Lower lobe of right lung (tissue), 2 donors: ENCODE results near the gene DIP2C. TPM values are rescaled to one million over a fixed set of nuclear protein-coding genes. Genes with fewer than 3 reads are reported as not detected.
A peak's percentile ranks its signal among the peaks of the same experiment; 100 is the strongest.
"Not testable (repeated sequence)": the region's sequence is repeated elsewhere in the genome, so short reads cannot be mapped to it uniquely, and the experiment has no call there.

ENCODE experiments used
- ATAC-seq, 2 donors: fragments of 200-7000 bp; cut with Tn5 transposase; one replicate each; pipeline ENCODE4 v1.9.1; 2020 to 2022; ENCODE audit warnings: mild to moderate bottlenecking in 2 of 2, moderate library complexity in 2 of 2
- DNase-seq: peaks from one replicate; pipeline ENCODE4 v3.0.0-alpha.2; 2020
- H3K27ac ChIP-seq: fragments of 200-600 bp; one replicate; pipeline ENCODE4 v1.8.0; 2022
- H3K27me3 ChIP-seq: fragments of 200-600 bp; one replicate; pipeline ENCODE4 v1.8.0; 2022; ENCODE audit warnings: low read depth
- H3K36me3 ChIP-seq: fragments of 200-600 bp; one replicate; pipeline ENCODE4 v1.8.0; 2022; ENCODE audit warnings: mild to moderate bottlenecking
- H3K4me1 ChIP-seq: fragments of 200-600 bp; one replicate; pipeline ENCODE4 v1.8.0; 2022
- H3K4me3 ChIP-seq: fragments of 200-600 bp; one replicate; pipeline ENCODE4 v1.8.0; 2022; ENCODE audit warnings: mild to moderate bottlenecking
- H3K9me3 ChIP-seq: fragments of 200-600 bp; one replicate; pipeline ENCODE4 v1.8.0; 2022
- intact Hi-C: fragments of 100-400 bp; cut with DNase I; formaldehyde crosslinking; loops from one replicate; pipeline ENCODE4 v1.11.0; 2022
- total RNA-seq: library from RNA; stranded (reverse); fragmentation: NEBNext Ultra II Directional; extraction: Animal tissue kit (Norgen Biotek cat#: 25700); gene quantifications from one replicate; pipeline ENCODE4 v1.2.1, GENCODE V29; 2021
- TF ChIP-seq, protein P1 (sequence below): fragments of 200-600 bp; IDR thresholded peaks from one replicate; pipeline ENCODE4 v1.8.0; 2022; ENCODE audit warnings: antibody characterized with exemption, mild to moderate bottlenecking
- donor health status: DM: no; HTN: yes; CAD: no; lungs with severe emphysema.

DIP2C gene
- total RNA-seq, 1 donor from 2014 or later = 15.1 TPM

- intact Hi-C loops = no loop called here
- Histone ChIP-seq H3K4me1 (no peaks in the 10 kb centered on the region), H3K27ac (no peak overlapping the region), H3K36me3 (peaks cover 38% of the 10 kb centered on the region), H3K9me3 (no peaks in the 10 kb centered on the region), H3K27me3 (no peaks in the 10 kb centered on the region), H3K4me3 (no peak overlapping the region)
- TF ChIP-seq, protein P1, sequence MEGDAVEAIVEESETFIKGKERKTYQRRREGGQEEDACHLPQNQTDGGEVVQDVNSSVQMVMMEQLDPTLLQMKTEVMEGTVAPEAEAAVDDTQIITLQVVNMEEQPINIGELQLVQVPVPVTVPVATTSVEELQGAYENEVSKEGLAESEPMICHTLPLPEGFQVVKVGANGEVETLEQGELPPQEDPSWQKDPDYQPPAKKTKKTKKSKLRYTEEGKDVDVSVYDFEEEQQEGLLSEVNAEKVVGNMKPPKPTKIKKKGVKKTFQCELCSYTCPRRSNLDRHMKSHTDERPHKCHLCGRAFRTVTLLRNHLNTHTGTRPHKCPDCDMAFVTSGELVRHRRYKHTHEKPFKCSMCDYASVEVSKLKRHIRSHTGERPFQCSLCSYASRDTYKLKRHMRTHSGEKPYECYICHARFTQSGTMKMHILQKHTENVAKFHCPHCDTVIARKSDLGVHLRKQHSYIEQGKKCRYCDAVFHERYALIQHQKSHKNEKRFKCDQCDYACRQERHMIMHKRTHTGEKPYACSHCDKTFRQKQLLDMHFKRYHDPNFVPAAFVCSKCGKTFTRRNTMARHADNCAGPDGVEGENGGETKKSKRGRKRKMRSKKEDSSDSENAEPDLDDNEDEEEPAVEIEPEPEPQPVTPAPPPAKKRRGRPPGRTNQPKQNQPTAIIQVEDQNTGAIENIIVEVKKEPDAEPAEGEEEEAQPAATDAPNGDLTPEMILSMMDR = no peak
- ATAC-seq = peak in 1 of 2 donors; percentile 42
- DNase-seq = no peak
Measured at GRCh38 chr10:349081-349480, 340.4 kb downstream of the DIP2C start.

DNA sequence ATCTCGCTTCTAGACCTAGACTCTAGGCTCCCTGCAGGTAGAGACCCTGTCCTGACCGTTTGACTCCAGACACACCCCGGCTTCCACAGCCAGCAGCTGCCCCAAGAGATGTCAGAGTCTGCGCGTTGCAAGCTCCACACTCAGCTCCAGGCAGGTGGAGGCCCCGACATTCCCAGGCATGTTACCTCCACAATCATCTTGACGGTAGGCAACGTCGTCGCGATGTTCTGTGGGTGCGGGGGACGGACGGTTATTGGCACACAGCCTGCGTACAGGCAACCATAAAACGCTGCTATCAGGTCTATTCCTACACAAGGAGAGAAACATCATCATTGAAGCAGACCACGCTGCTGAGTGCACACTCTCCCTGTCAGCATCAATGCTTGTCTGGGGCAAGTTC lies 341.0 kb downstream of the DIP2C start:
- Histone ChIP-seq H3K27ac (no peak overlapping the region), H3K9me3 (no peaks in the 10 kb centered on the region), H3K36me3 (peaks cover 39% of the 10 kb centered on the region), H3K27me3 (no peaks in the 10 kb centered on the region), H3K4me1 (no peaks in the 10 kb centered on the region), H3K4me3 (no peak overlapping the region)
- intact Hi-C loops = no loop called here
- TF ChIP-seq, protein P1 = no peak
- DNase-seq = no peak
- no peak for ATAC-seq

DNA sequence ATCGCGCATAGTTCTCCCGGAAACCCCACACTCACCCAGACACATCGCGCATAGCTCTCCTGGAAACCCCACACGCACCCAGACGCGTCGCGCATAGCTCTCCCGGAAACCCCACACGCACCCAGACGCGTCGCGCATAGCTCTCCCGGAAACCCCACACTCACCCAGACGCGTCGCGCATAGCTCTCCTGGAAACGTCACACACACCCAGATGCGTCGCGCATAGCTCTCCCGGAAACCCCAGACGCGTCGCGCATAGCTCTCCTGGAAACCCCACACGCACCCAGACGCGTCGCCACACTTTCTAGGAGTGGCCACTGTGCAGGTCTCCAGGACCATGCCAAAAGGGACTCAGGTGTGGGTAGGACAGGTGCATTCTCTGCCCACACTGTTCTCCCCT lies 341.7 kb downstream of the DIP2C start:
- intact Hi-C loops, DNase-seq: not testable (repeated sequence)
- H3K36me3 ChIP-seq = peaks cover 44% of the 10 kb centered on the region

DNA sequence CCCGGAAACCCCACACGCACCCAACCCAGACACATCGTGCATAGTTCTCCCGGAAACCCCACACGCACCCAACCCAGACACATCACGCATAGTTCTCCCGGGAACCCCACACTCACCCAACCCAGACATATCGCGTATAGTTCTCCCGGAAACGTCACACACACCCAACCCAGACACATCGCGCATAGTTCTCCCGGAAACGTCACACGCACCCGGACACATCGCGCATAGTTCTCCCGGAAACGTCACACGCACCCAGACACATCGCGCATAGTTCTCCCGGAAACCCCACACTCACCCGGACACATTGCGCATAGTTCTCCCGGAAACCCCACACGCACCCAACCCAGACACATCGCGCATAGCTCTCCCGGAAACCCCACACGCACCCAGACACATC lies 342.3 kb downstream of the DIP2C start:
- DNase-seq, H3K4me3 ChIP-seq, ATAC-seq, H3K9me3 ChIP-seq, H3K4me1 ChIP-seq, H3K27ac ChIP-seq, intact Hi-C loops, H3K27me3 ChIP-seq: not testable (repeated sequence)
- H3K36me3 ChIP-seq = peaks cover 49% of the 10 kb centered on the region

More for the DNA sequence above, 341.7 kb downstream of the DIP2C start:
- H3K27me3 ChIP-seq, ATAC-seq, H3K27ac ChIP-seq, H3K4me1 ChIP-seq, H3K4me3 ChIP-seq, H3K9me3 ChIP-seq: not testable (repeated sequence)

DNA sequence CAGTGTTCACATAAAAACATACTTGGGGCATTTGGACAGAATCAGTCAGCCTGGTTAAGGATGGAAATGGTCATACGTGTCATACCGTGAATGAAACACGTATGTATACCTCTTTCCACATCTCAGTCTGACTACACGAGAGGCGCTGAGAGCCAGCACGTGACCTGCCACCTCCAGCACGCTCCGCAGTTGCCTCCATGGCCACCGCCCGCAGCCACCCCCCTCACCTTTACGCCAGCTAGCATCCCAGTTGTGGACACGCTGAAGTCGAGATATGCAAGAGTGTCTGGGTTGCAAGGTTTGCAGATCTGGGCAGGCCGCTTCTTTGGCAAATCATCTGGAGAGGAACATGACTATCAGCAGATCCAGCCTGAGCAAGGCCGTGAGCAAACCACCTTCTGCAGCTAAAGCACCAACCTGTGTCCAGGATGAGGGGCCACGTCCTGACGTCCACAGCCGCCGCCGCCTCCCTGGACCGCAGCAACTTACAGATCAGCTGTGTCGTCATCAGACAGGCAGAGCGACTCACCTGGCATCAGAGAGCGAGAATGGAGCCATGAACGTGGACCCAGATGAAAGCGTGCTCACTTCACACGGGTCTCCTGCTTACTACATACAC lies 344.8 kb downstream of the DIP2C start:
- Histone ChIP-seq H3K4me3 (no peak overlapping the region), H3K36me3 (peaks cover 52% of the 10 kb centered on the region), H3K27ac (no peak overlapping the region), H3K9me3 (no peaks in the 10 kb centered on the region), H3K4me1 (no peaks in the 10 kb centered on the region), H3K27me3 (no peaks in the 10 kb centered on the region)
- TF ChIP-seq, protein P1 = no peak
- DNase-seq (no peak), ATAC-seq (no peak)
- intact Hi-C loops = no loop called here

DNA sequence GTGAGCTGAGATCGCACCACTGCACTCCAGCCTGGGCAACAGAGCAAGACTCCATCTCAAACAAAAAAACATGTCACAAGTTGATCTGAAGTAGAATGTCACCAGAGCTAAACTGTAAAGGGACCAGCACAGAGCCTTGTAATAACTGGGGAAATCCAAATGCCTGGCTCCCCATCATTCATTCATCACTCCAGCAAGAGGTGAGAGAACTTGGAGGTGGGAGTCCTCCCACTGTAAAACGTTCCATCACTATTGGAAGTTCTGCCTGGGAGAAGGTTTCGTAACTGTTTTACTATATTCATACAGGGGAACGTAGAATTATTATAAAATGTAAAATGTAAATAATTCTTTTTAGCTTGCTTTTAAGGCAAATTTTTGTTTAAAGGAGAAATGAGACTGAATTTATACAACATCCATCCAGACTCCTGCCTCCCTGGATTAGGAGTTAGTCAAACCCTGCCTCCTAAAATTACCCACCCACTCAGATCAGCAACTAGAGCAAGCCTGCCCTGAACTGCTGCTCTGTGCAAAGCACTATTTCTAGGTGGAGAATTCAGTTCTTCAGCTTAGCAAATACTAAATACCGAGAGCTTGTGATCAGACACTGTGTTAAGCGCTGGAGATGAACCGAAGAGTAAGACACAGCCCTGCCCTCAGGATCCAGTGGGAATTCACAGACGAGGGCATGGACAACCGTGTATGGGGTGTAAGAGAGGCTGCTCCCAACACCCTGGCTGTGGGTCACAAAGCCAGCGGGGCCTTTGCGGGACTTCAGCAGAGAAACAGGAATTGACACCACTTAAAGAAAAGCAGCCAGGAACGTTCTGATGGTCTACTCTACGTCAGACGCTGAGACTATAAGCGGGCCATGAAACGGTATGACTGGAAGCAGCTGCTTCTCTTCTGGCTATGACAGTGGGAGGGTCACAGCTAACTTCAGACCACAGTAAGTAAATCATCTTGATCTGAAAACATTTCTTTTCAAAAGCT lies 345.9 kb downstream of the DIP2C start:
- peaks cover 53% of the 10 kb centered on the region for H3K36me3 ChIP-seq

More for the DNA sequence above, 345.9 kb downstream of the DIP2C start:
- Histone ChIP-seq H3K4me3 (no peak overlapping the region), H3K27ac (no peak overlapping the region), H3K9me3 (no peaks in the 10 kb centered on the region), H3K27me3 (no peaks in the 10 kb centered on the region), H3K4me1 (no peaks in the 10 kb centered on the region)
- DNase-seq (no peak), ATAC-seq (no peak)
- intact Hi-C loops = no loop called here
- TF ChIP-seq, protein P1 = no peak
